HepG2 (cell line): ENCODE measurements around the gene AGBL1.

ENCODE experiments used
- CBX5 ChIP-seq: sonication (generic); formaldehyde crosslinking; IDR thresholded peaks from 2 replicates; pipeline ENCODE4 v1.4.0; 2020; ENCODE audit warnings: missing genetic modification reagents, borderline replicate concordance
- DBP ChIP-seq: sonication (generic); formaldehyde crosslinking; IDR thresholded peaks from 2 replicates; pipeline ENCODE4 v1.4.0; 2020; ENCODE audit warnings: missing genetic modification reagents; ENCODE audit errors: not compliant biosample characterization
- EP300 ChIP-seq, 3 experiments: sonication (generic) in 1 of 3; formaldehyde crosslinking in 1 of 3; IDR thresholded peaks; 2 replicates each; pipeline versions ENCODE4 v1.5.1 to v1.6.1; 2011 to 2020; ENCODE audit warnings: low read depth in 2 of 3, low read length in 2 of 3, borderline replicate concordance in 1 of 3, improper control_type of control experiment in 1 of 3, mild to moderate bottlenecking in 1 of 3, missing genetic modification reagents in 1 of 3, moderate library complexity in 1 of 3
- EZH2 ChIP-seq: conservative IDR thresholded peaks from 2 replicates; pipeline ENCODE4 v1.6.1; 2012; ENCODE audit warnings: mild to moderate bottlenecking, low read depth, low read length, moderate library complexity
- KAT2B ChIP-seq: fragments of 150-350 bp; IDR thresholded peaks from 2 replicates; pipeline ENCODE4 v1.6.1; 2014; ENCODE audit warnings: low read depth, low read length, borderline replicate concordance
- NFATC3 ChIP-seq: sonication (generic); formaldehyde crosslinking; IDR thresholded peaks from 2 replicates; pipeline ENCODE4 v1.5.1; 2020; ENCODE audit warnings: mild to moderate bottlenecking, missing genetic modification reagents
- SCMH1 ChIP-seq: sonication (generic); formaldehyde crosslinking; IDR thresholded peaks from 2 replicates; pipeline ENCODE4 v1.9.0; 2021; ENCODE audit warnings: missing genetic modification reagents, mild to moderate bottlenecking, borderline replicate concordance
- ZFAT ChIP-seq: sonication (generic); formaldehyde crosslinking; conservative IDR thresholded peaks from 2 replicates; pipeline ENCODE4 v1.8.1; 2023; ENCODE audit warnings: missing genetic modification reagents, inconsistent platforms
- ZNF75D ChIP-seq: sonication (generic); formaldehyde crosslinking; IDR thresholded peaks from 2 replicates; pipeline ENCODE4 v1.8.1; 2023; ENCODE audit warnings: missing genetic modification reagents, mild to moderate bottlenecking, borderline replicate concordance

- TF ChIP-seq NFATC3 (CRISPR knock-in tag) (no peak), DBP (CRISPR knock-in tag) (no peak), KAT2B (no peak), EZH2 (no peak), ZNF75D (CRISPR knock-in tag) (no peak), EP300 (IDR thresholded peaks at IDR 0.05; ENCODE audit: low read depth in 2 of 2, low read length in 2 of 2) (no peak), EP300 (CRISPR knock-in tag; IDR thresholded peaks at IDR 0.05; ENCODE audit: borderline replicate concordance) (no peak), SCMH1 (no peak), ZFAT (CRISPR knock-in tag) (no peak), CBX5 (CRISPR knock-in tag) (no peak)
These were observed 19.0 kb upstream of the AGBL1 start for GRCh38 chr15:86060674-86061073.
